Neural cell (in vitro differentiated cells): ENCODE results near the gene OSBPL5.

Source experiments
- CTCF ChIP-seq: fragments of 450-650 bp; IDR thresholded peaks from 2 replicates; pipeline ENCODE4 v1.5.1; 2014; ENCODE audit warnings: antibody characterized with exemption, mild to moderate bottlenecking, moderate library complexity; ENCODE audit not compliant: poor library complexity, severe bottlenecking
- EP300 ChIP-seq: fragments of 450-650 bp; conservative IDR thresholded peaks from 2 replicates; pipeline ENCODE4 v1.6.1; 2014; ENCODE audit warnings: antibody characterized with exemption, mild to moderate bottlenecking, moderate library complexity; ENCODE audit not compliant: poor library complexity, severe bottlenecking
- EZH2 ChIP-seq: fragments of 200-600, 300-800 bp; shearing (Covaris generic), sonication (generic); IDR thresholded peaks from 2 replicates; pipeline ENCODE4 v1.6.1; 2014; ENCODE audit warnings: antibody characterized with exemption, low read length, borderline replicate concordance, mild to moderate bottlenecking; ENCODE audit not compliant: insufficient read depth, poor library complexity, severe bottlenecking
- POLR2AphosphoS5 ChIP-seq: IDR thresholded peaks from 2 replicates; pipeline ENCODE4 v1.6.1; 2012
- SMC3 ChIP-seq: fragments of 450-650 bp; conservative IDR thresholded peaks from 2 replicates; pipeline ENCODE4 v1.6.1; 2014; ENCODE audit warnings: antibody characterized with exemption, mild to moderate bottlenecking, moderate library complexity; ENCODE audit not compliant: poor library complexity
- TF ChIP-seq, protein P1 (sequence below): IDR thresholded peaks from 2 replicates; pipeline ENCODE4 v1.6.1; 2012; ENCODE audit warnings: borderline replicate concordance

- TF ChIP-seq CTCF (no peak), EP300 (no peak), POLR2AphosphoS5 (no peak), EZH2 (no peak), SMC3 (no peak)
- TF ChIP-seq, protein P1, sequence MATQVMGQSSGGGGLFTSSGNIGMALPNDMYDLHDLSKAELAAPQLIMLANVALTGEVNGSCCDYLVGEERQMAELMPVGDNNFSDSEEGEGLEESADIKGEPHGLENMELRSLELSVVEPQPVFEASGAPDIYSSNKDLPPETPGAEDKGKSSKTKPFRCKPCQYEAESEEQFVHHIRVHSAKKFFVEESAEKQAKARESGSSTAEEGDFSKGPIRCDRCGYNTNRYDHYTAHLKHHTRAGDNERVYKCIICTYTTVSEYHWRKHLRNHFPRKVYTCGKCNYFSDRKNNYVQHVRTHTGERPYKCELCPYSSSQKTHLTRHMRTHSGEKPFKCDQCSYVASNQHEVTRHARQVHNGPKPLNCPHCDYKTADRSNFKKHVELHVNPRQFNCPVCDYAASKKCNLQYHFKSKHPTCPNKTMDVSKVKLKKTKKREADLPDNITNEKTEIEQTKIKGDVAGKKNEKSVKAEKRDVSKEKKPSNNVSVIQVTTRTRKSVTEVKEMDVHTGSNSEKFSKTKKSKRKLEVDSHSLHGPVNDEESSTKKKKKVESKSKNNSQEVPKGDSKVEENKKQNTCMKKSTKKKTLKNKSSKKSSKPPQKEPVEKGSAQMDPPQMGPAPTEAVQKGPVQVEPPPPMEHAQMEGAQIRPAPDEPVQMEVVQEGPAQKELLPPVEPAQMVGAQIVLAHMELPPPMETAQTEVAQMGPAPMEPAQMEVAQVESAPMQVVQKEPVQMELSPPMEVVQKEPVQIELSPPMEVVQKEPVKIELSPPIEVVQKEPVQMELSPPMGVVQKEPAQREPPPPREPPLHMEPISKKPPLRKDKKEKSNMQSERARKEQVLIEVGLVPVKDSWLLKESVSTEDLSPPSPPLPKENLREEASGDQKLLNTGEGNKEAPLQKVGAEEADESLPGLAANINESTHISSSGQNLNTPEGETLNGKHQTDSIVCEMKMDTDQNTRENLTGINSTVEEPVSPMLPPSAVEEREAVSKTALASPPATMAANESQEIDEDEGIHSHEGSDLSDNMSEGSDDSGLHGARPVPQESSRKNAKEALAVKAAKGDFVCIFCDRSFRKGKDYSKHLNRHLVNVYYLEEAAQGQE = no peak
Measured at GRCh38 chr11:3196161-3197043, 31.3 kb upstream of the OSBPL5 start.
